GM19099 (cell line): ENCODE results near the gene DST.

Experiments
- POLR2A ChIP-seq: IDR thresholded peaks from 3 replicates; pipeline ENCODE4 v1.6.1; 2011; ENCODE audit warnings: low read depth; ENCODE audit not compliant: insufficient read length; ENCODE audit errors: extremely low read depth

The DST gene

DNA sequence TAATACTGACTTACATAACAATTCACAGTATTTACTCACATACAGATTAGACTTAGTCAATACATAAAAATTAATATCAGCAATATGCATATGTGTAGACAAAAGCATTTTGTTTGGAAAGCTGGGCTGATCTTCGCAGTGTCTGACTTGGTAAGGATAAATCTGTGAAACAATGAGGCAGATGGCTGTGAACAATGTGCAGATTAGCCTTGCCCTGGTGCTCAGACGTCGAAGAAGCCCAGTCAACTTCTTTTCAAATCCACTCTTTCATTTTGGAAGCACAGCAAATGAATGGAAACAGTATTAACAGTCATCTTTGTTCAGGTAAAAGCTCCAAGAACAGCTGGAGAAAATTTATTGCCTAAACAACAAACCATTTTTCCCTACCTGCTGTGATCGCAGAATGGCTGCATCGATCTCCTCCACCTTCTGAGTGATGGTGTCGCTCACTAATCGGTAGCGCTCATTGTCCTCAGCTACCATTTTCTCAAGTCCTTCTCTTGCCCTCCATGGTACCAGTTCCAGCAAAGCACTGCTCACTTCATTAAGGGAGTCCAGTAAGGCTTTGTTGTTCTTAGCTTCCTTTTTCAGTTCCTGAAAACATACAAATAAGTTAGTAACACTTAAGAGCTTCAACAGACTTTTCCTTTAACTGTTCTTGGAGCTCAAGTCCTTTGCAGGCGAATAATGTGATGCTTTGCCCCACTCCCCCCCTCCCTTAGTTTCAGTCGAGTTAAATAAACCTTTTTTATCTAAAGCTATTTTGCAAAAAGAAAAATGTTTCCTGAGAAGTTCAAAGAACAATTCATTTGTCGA lies 116.5 kb downstream of the DST start:
- no peak for TF ChIP-seq POLR2A

GRCh38 chr6:56524891-56525703 lies 117.6 kb downstream of the DST start:
- no peak for TF ChIP-seq POLR2A

- TF ChIP-seq POLR2A, result no peak
Measured at GRCh38 chr6:56522495-56523270, 120.0 kb downstream of the DST start.

- TF ChIP-seq POLR2A, result no peak
Measured at GRCh38 chr6:56521976-56522375, 120.7 kb downstream of the DST start.

GRCh38 chr6:56521454-56521853 lies 121.2 kb downstream of the DST start:
- no peak for TF ChIP-seq POLR2A

GRCh38 chr6:56520218-56520617 lies 122.5 kb downstream of the DST start:
- TF ChIP-seq POLR2A, result no peak

GRCh38 chr6:56518995-56519767 lies 123.5 kb downstream of the DST start:
- no peak for TF ChIP-seq POLR2A

DNA sequence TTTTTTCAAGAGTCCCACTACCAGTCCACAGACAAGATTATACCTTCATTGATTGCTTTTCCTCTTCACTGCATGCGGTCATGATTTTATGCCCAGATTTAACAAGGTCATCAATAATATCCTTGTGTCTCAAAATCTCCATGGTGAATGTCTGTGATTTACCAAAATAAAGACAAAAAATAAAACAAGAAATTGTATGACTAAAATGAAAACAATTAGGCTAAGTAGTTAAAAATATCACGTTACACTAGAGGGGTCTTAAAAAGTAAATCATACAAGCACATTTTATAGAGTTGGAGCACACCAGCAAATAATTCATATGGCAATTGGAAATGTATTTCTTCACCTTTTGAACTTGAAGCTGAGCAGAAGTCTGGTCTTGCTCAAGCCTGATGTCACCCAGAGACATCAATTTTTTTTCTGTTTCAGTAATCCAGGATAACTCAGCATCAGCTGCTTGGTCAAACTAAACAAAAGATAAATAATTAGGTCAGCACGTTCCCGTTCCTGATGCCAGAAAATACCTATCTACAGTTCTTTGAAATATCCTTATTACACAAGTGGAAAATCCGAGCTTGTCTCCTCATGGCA lies 125.4 kb downstream of the DST start:
- no peak for TF ChIP-seq POLR2A

DNA sequence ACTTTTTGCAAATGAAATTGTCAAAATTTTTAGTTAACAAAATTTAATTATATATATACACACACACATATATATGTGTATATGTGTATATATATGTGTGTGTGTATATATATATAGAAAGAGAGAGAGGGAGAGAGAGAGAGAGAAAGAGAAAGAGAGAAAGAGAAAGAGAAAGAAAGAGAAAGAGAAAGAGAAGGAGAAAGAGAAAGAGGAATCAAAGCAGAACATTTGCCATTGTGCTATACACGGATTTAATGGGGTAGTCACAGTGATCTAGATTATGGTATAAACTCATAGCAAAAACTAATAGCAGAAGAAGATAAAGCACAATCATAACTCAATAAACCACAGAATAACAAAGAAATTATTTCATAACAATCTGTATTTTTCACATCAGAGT lies 126.7 kb downstream of the DST start:
- no peak for TF ChIP-seq POLR2A

GRCh38 chr6:56515081-56515905 lies 127.4 kb downstream of the DST start:
- TF ChIP-seq POLR2A, result no peak

GRCh38 chr6:56514395-56514794 lies 128.3 kb downstream of the DST start:
- no peak for TF ChIP-seq POLR2A

GRCh38 chr6:56513631-56514030 lies 129.1 kb downstream of the DST start:
- no peak for TF ChIP-seq POLR2A

DNA sequence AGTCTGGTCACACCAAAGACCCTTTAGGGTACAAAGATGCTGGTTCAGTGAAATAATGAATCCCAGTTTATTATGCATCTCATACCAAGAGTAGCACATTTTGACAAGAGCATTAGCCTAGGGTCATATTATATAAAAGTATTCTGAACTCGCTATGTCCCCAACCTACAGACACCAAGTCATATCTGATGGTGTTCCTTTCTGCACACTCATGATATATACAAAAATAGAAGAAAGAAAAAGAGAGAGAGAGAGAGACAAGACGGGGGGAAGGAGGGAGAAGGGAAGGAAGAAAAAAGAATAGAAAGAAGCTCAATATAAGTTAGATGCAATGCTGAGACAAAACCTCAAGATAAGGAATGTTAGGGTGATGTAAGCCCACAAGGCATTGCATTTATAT lies 131.1 kb downstream of the DST start:
- no peak for TF ChIP-seq POLR2A
